Measurements from ENCODE around the gene GRK2.
A peak's percentile ranks its signal among the peaks of the same experiment; 100 is the strongest.

The GRK2 gene

GRCh38 chr11:67269401-67270255, 3.4 kb downstream of the GRK2 start:
- intact Hi-C loops (cut with DNase I; ENCODE audit: low total_unique reads) = loop anchor here (10.0 kb wide), 1 partner anchor 105 kb away; the partner anchor contains the start of gene CLCF1
- H3K4me3 ChIP-seq = peak overlapping the region; percentile 4 to 25
- H3K27me3 ChIP-seq = no peaks in the 10 kb centered on the region
- peak; percentile 50 to 71 for DNase-seq
- peaks cover 0 to 13% (median 0%) of the 10 kb centered on the region in 3 donors for H3K36me3 ChIP-seq
- H3K9me3 ChIP-seq = no peaks in the 10 kb centered on the region
- peak overlapping the region; percentile 90 to 93 for H3K27ac ChIP-seq
- TF ChIP-seq CTCF (IDR thresholded peaks at IDR 0.05) = no peak
- peaks cover 0 to 83% (median 80%) of the 10 kb centered on the region in 4 donors for H3K4me1 ChIP-seq

GRCh38 chr11:67270256-67271204, 4.3 kb downstream of the GRK2 start:
- Histone ChIP-seq H3K27ac (peak overlapping the region; percentile 90 to 93), H3K4me1 (peaks cover 2 to 91% (median 88%) of the 10 kb centered on the region in 4 donors), H3K4me3 (peak overlapping the region; percentile 4 to 25), H3K36me3 (peaks cover 0 to 13% (median 0%) of the 10 kb centered on the region in 3 donors), H3K9me3 (no peaks in the 10 kb centered on the region), H3K27me3 (no peaks in the 10 kb centered on the region)
- intact Hi-C loops (cut with DNase I; ENCODE audit: low total_unique reads) = no loop called here
- TF ChIP-seq CTCF (IDR thresholded peaks at IDR 0.05) = no peak
- DNase-seq = peak; percentile 71 to 80

- intact Hi-C loops (cut with DNase I; ENCODE audit: low total_unique reads) = no loop called here
- H3K27ac ChIP-seq = peak overlapping the region; percentile 65 to 93
- no peak for DNase-seq
- peaks cover 0 to 13% (median 0%) of the 10 kb centered on the region in 3 donors for H3K36me3 ChIP-seq
- peaks cover 5 to 92% (median 90%) of the 10 kb centered on the region in 4 donors for H3K4me1 ChIP-seq
- H3K4me3 ChIP-seq = no peak overlapping the region
- H3K27me3 ChIP-seq = no peaks in the 10 kb centered on the region
- H3K9me3 ChIP-seq = no peaks in the 10 kb centered on the region
- no peak for TF ChIP-seq CTCF (IDR thresholded peaks at IDR 0.05)
Measured at GRCh38 chr11:67271205-67271540, 4.9 kb downstream of the GRK2 start.

- H3K36me3 ChIP-seq = peaks cover 0 to 13% (median 0%) of the 10 kb centered on the region in 3 donors
- H3K4me1 ChIP-seq = peaks cover 5 to 97% (median 96%) of the 10 kb centered on the region in 4 donors
- H3K27ac ChIP-seq = peak overlapping the region; percentile 65 to 93
- no peak overlapping the region for H3K4me3 ChIP-seq
- peak; percentile 45 to 90 for DNase-seq
- H3K27me3 ChIP-seq = no peaks in the 10 kb centered on the region
- TF ChIP-seq CTCF (IDR thresholded peaks at IDR 0.05) = no peak
- no peaks in the 10 kb centered on the region for H3K9me3 ChIP-seq
- intact Hi-C loops (cut with DNase I; ENCODE audit: low total_unique reads) = no loop called here
Measured at GRCh38 chr11:67271541-67272284, 5.4 kb downstream of the GRK2 start.
